ENCODE results near the gene WDR59.
"Not testable (repeated sequence)": the region's sequence is repeated elsewhere in the genome, so short reads cannot be mapped to it uniquely, and the experiment has no call there.

The WDR59 gene

DNA sequence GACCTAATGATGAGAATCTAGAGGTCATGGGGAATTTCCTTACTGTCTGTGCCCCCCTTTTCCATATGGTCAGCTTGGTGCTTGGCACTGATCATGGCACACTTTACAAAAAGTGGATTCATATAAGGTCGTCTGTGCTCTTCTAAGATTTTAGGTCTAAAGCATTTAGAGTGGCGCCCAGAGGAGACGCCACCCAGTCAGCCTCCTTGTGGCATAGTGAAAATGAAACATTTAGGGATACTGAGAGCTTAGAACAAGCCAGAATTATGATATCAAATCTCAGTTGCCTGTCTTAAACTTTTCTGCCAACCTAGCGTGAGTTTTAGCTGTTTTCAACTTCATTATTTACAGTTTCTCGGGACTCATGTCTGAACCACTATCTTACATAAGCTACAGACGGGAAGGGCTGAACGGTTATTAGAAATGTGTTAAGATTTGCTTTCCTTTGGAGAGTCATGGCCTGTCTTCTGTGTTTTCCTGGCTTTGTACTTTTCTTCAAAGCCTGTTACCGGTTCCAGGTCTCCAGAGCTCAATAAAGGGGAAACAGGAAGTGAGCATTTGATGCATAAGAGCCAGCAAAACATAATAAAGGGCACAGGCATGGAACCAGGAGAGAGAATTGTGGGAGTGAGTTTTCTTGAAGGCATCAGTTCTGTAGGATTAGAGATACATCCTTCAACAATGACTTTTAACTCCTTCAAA lies 27.6 kb upstream of the WDR59 start:
- DNase-seq (ENCODE audit: low read depth in 2 of 2) = no peak

DNA sequence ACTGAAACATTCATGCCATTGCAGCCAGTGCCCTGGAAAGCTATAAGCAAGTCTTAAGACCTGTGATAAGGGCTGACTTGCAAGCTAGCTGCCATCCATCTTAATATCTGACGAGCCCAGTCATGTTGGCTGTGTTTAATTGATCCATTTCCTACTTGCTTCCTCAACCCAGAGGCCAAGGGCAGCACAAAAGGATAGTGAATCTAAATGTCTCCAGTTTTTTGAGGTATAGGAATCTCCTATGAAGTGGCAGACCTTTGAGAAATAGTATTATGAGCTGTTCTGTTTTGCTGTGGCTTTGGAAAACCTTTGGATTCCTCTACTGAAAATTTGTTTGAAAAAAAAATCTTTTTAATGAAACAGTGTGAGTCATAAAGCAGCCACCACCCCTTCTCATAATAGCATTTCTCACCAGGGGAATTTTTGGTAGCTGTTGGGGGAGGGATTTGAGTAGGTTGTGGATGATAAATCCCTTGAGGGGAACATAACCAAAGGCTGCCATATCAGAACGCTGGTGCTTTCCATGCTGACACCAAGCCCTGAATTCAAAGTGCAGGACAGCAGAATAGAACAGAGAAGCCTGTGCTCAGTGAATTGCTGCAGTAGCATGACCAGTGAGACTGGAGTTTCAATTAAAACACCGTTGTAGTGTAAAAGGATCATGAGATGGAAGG lies 26.8 kb upstream of the WDR59 start:
- no peak for DNase-seq (ENCODE audit: low read depth in 2 of 2)

- DNase-seq (ENCODE audit: low read depth in 2 of 2) = no peak
Measured at GRCh38 chr16:75010427-75010826, 25.5 kb upstream of the WDR59 start.

DNA sequence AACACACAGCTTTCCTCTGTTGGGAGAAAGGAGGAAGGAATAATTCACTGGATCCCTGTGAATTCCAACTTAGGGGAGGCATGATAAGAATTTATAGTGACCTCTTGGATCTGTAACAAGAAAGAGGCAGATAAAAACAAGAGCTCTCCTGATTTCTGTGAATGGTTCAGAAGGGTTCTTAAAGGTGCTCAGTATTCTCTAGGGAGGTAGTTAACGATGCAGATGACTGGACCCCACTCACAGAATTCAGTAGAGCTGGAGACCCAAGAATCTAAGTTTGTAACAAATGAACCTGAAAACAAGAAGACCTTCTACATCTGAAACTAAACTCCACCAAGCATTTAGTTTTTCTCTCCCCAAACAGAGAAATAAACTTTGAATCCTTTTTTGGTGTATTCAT lies 22.5 kb upstream of the WDR59 start:
- DNase-seq (ENCODE audit: low read depth in 2 of 2) = no peak

- DNase-seq (ENCODE audit: low read depth in 2 of 2) = no peak
Measured at GRCh38 chr16:75005697-75006096, 20.8 kb upstream of the WDR59 start.

DNA sequence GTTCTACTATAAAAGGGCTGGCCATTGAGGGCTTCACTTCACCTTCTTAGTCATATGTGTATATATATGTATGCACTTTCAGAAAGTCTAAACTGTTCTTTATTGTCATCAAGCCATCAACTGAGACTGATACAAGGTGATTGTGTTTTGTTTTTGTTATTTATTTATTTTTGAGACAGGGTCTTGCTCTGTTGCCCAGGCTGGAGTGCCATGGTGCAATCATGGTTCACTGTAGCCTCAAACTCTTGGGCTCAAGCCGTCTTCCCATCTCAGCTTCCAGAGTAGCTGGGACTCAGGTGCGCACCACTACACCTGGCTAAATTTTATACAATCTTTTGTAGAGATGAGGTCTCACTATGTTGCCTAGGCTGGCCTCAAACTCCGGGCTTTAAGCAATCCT lies 19.5 kb upstream of the WDR59 start:
- DNase-seq (ENCODE audit: low read depth in 2 of 2) = no peak

GRCh38 chr16:75003931-75004330 lies 19.0 kb upstream of the WDR59 start:
- no peak for DNase-seq (ENCODE audit: low read depth in 2 of 2)

GRCh38 chr16:75002474-75002873 lies 17.6 kb upstream of the WDR59 start:
- DNase-seq (ENCODE audit: low read depth in 2 of 2) = no peak

DNA sequence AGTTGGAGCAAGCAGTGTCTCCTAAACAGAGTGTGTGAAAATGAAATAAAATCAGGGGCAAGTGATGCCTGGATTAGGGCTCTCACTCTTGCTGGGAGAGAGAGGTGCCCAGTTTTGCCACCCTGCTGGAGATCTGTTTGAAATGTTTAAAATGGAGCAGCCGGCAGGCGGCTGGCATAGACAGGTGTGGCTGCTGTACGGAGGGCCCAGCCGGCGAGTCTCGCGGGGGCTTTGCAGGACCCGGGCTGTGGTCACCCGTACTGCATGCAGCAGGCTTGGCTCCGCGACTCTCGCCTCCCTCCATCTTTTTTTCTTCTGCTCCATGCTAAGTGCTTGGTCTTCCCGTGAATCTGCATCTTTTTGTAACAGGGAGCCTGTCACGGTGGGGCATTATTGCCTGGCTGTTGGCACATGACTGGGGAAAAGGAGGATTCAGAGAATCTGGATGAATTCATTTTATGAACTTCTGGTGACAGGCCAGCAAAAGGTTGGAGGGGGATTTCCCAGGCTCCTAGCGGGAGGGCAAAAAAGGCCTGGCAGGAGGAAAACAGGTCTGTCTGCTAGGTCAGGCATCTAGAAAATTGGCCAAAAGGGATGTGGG lies 15.7 kb upstream of the WDR59 start:
- DNase-seq (ENCODE audit: low read depth in 2 of 2) = no peak

DNA sequence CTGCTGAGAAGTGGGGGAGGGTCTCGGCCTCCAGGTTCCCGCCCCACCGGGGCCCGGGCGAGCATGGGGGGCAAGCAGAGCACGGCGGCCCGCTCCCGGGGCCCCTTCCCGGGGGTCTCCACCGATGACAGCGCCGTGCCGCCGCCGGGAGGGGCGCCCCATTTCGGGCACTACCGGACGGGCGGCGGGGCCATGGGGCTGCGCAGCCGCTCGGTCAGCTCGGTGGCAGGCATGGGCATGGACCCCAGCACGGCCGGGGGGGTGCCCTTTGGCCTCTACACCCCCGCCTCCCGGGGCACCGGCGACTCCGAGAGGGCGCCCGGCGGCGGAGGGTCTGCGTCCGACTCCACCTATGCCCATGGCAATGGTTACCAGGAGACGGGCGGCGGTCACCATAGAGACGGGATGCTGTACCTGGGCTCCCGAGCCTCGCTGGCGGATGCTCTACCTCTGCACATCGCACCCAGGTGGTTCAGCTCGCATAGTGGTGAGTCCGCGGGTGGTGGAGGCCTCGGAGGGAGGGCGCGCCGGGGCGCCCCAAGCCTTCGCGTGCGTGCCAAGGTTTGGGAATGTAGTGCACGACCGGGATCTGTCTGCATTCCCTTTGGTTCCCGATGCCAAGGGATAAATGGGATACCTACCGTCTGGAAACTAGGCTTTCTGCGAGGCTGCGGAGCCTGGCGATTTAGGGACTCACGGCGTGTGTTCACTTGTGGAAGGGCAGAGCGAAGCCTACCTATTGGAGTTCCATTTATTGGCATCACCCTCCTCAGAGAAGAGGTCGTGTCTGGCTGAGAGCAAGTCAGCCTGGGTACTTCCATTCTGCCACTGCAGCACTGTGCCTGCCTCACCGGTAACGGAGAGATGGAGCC lies 14.9 kb upstream of the WDR59 start:
- DNase-seq (ENCODE audit: low read depth in 2 of 2) = peak in 1 of 2 donors; percentile 14

DNA sequence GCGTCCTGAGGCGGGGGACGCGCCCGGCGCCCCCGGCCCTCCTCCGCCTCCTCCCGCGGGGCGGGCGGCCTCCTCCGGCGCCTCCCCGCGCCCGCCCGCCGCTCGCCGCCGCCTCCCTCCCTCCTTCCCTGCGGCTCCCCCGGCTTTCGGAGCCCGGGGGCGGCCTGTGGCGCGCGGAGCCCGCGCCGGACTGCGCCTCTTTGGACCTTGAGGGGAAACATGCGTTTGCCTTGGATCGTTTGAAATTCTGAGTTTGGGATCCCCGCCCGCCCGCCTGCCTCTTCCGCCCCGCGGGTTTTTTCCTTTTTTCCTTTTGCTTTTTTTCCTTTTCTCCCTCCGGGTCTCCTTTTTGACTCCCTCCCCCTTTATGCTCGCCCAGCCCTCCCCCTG lies 14.3 kb upstream of the WDR59 start:
- DNase-seq (ENCODE audit: low read depth in 2 of 2) = no peak

DNA sequence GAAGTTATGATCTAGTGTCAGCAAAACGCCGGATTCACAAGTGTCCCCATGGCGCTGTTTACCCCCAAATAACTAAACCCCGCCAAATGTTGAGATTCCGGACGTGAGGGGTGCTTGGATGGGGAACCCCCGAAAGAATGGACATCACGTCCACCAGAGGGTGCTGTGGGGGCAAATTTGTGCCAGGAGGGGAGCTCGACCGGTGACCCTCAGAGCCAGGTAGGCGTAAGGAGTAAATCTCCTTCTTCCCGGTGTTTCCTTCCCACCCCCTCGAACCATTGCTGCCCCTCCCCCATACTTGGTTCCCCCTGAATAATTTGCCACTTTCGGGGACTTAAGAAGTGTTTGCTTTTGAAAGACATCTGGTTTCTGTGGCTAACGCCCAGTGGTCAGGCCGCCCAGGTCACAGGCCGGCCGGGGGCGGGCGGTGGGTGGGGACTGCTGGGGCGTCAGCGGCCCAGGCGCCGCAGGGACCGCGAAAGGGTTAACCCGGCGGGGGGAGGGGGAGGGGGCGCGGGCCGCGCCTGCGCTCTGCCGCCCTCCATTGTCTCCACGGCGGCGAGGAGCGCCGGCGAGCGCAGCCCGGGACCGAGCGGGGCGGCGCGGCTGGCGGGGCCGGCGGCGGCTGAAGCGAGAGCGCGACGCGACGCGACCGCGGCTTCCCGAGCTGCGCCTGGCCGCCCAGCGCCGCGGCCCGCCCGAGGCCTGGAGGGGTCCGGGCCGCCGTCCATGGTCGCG lies 13.7 kb upstream of the WDR59 start, which contains the start of gene ZNRF1:
ZNRF1 (plus strand) TSS at position 544 of the 738 bp plus-strand sequence. CDS start 648 bp downstream, outside the sequence.
- DNase-seq (ENCODE audit: low read depth in 2 of 2) = peak; percentile 58 to 66

GRCh38 chr16:74997042-74997491 lies 12.1 kb upstream of the WDR59 start:
- no peak for DNase-seq (ENCODE audit: low read depth in 2 of 2)

- no peak for DNase-seq (ENCODE audit: low read depth in 2 of 2)
Measured at GRCh38 chr16:74995986-74996385, 11.1 kb upstream of the WDR59 start.

DNA sequence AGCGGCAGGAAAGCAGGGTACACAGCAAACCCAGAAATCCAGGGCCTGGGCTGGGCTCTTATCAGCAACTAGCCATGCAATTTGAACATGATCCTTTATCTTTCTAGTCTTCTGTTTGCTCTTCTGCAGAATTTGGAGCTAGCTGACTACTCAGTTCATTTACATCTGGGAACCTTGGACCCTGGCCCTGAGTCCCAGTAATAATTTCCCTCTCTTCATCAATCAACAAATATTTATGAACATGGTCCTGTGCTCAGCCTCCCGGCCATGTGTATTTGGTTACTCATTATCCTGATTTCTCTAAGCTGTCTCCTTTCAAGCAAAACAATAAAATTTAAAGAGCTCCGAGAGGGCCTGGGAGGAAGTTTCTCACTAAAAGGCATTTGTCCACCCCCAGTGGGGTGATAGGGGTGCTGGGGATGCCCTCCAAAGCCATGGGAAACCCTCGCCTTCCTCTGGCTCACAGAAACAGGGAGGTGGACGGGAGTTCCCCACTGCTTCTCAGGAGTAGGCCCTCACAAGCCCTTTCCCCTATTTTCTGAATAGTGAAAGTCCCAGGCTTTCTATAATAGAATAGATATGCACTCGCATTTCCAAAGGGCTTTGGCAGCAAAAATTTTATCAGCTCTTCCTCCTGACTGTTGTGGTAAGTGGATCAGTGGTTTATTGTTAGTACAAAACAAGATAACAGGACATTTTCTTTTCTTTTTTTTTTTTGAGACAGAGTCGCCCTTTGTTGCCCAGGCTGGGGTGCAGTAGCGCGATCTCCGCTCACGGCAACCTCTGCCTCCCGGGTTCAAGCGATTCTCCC lies 6.9 kb upstream of the WDR59 start:
- no peak for DNase-seq (ENCODE audit: low read depth in 2 of 2)

- DNase-seq (ENCODE audit: low read depth in 2 of 2) = no peak
Measured at GRCh38 chr16:74991268-74991592, 6.3 kb upstream of the WDR59 start.

DNA sequence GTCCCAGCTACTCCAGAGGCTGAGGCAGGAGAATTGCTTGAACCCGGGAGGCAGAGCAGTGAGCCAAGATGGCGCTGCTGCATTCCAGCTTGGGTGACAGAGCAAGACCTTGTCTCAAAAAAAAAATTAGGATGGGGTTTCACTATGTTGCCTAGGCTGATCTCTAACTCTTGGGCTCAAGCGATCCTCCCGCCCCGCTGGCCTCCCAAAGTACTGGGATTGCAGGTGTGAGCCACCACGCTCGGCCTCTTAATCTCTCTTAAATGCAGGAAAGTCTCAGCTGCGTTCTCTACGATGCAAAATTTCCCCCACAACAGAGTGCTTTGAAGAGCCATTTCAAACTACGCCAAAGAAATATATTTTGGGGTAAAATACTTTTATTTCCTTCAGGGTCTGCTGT lies 5.9 kb upstream of the WDR59 start:
- DNase-seq (ENCODE audit: low read depth in 2 of 2) = no peak

DNA sequence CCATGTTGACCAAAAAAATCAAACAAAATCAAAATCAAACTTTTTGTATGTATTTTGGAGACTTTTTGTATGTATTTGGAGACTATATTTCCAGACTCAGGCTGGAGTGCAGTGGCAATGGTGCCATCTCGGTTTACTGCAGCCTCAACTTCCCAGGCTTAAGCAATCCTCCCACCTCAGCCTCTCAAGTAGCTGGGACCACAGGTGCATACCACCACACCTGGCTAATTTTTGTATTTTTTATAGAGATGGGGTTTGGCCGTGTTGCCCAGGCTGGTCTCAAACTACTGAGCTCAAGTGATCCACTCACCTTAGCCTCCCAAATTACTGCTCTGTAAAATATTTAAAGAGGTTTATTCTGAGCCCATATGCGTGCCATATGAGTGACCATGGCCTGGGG lies 4.9 kb upstream of the WDR59 start:
- DNase-seq (ENCODE audit: low read depth in 2 of 2) = not testable (repeated sequence)

DNA sequence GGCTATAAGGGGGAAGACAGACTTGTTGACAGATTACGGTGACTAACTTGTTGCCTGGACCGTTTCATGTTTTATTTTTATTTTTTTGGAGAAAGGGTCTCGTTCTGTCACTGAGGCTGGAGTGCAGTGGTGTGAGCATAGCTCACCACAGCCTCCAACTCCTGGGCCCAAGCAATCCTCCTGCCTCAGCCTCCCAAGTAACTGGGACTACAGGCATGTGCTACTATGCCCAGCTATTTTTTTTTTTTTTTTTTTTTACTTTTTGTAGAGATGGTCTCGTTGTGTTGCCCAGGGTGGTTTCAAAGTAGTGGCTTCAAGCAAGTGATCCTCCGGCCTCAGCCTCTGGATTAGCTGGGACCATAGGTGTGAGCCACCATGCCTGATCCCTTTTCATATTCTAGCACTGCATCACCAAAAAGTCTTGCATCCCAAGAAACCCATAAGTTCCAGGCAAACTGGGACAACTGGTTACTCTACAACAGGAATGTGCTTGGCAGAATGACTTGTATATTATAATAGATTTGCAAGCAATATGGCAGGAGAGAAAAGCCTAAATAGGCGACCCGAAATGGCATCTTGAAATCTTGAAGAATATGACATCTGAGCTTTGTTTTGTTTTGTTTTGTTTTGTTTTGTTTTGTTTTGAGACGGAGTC lies 2.2 kb upstream of the WDR59 start:
- DNase-seq (ENCODE audit: low read depth in 2 of 2) = no peak

DNA sequence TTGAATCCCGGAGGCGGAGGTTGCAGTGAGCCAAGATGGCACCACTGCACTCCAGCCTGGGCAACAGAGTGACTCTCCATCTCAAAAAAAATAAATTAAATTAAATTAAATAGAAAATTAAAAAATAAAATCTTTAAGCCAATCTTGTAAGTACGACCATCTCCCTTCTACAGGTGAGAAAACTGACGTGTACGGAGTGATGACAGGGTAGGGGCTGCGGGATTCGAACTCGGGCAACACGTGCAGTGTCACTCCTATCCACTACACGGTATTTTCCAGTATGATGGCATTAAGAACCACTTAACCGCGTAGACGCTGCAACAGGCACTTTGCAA lies 762 bp downstream of the WDR59 start:
- no peak for DNase-seq (ENCODE audit: low read depth in 2 of 2)
